Measurements from ENCODE around the gene AMH. TPM values are rescaled to one million over a fixed set of nuclear protein-coding genes. Genes with fewer than 3 reads are reported as not detected.

AMH gene
- total and polyA plus RNA-seq, 3 donors from 2014 or later: 50.8 to 268 (median 180) TPM

GRCh38 chr19:2224754-2225349, 24.3 kb upstream of the AMH start:
- intact Hi-C loops (cut with DNase I; ENCODE audit: low total_unique reads): no loop called here
- DNase-seq: no peak
- no peak overlapping the region for H3K27ac ChIP-seq
- no peaks in the 10 kb centered on the region for H3K27me3 ChIP-seq
- no peaks in the 10 kb centered on the region for H3K9me3 ChIP-seq
- no peaks in the 10 kb centered on the region for H3K36me3 ChIP-seq (ENCODE audit: low read depth, missing control alignments)
- no peak overlapping the region for H3K4me3 ChIP-seq
- WGBS, 2 donors: 78 to 79% methylated on average over 13 of the region's 13 CpGs
- H3K4me1 ChIP-seq: peaks cover 16% of the 10 kb centered on the region
- TF ChIP-seq, protein P1, sequence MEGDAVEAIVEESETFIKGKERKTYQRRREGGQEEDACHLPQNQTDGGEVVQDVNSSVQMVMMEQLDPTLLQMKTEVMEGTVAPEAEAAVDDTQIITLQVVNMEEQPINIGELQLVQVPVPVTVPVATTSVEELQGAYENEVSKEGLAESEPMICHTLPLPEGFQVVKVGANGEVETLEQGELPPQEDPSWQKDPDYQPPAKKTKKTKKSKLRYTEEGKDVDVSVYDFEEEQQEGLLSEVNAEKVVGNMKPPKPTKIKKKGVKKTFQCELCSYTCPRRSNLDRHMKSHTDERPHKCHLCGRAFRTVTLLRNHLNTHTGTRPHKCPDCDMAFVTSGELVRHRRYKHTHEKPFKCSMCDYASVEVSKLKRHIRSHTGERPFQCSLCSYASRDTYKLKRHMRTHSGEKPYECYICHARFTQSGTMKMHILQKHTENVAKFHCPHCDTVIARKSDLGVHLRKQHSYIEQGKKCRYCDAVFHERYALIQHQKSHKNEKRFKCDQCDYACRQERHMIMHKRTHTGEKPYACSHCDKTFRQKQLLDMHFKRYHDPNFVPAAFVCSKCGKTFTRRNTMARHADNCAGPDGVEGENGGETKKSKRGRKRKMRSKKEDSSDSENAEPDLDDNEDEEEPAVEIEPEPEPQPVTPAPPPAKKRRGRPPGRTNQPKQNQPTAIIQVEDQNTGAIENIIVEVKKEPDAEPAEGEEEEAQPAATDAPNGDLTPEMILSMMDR (IDR thresholded peaks at IDR 0.05): no peak
- TF ChIP-seq POLR2A (IDR thresholded peaks at IDR 0.05): no peak

DNA sequence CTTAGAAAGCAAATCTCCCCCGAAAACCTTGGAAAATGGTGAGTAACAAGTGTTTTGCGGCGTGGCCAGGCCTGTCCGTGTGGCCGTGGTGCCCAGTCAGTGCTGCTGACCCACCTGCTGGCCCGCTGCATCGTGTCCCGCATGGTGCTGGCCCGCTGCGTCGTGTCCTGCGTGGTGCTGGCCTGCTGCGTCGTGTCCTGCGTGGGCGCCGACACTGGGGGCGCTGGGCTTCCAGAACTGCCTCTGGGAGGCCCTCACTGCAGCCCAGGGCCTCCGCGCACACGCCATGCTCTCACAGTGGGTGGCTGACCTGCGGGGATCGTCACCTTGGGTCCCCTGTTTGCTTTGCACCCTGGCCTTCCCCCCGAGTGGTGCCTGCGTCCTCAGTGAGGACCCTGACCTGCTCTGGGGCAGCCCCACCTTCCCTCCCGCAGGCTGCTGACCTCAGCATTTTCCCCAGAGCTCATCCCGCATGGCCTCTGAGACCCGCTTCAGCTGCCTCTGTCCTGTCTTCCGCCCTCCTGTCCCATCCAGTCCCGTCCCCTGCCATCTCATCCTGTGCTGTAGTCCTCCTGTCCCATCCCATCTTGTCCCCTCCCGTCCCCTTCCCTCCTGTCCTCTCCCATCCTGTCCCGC, 23.6 kb upstream of the AMH start:
- intact Hi-C loops (cut with DNase I; ENCODE audit: low total_unique reads): no loop called here
- no peaks in the 10 kb centered on the region for H3K9me3 ChIP-seq
- H3K27me3 ChIP-seq: no peaks in the 10 kb centered on the region
- DNase-seq: no peak
- no peak overlapping the region for H3K4me3 ChIP-seq
- TF ChIP-seq POLR2A (IDR thresholded peaks at IDR 0.05): no peak
- TF ChIP-seq, protein P1 (IDR thresholded peaks at IDR 0.05): no peak
- peaks cover 16% of the 10 kb centered on the region for H3K4me1 ChIP-seq
- no peaks in the 10 kb centered on the region for H3K36me3 ChIP-seq (ENCODE audit: low read depth, missing control alignments)
- 91 to 93% methylated on average over 14 to 32 of the region's 32 CpGs for WGBS, 2 donors
- no peak overlapping the region for H3K27ac ChIP-seq

DNA sequence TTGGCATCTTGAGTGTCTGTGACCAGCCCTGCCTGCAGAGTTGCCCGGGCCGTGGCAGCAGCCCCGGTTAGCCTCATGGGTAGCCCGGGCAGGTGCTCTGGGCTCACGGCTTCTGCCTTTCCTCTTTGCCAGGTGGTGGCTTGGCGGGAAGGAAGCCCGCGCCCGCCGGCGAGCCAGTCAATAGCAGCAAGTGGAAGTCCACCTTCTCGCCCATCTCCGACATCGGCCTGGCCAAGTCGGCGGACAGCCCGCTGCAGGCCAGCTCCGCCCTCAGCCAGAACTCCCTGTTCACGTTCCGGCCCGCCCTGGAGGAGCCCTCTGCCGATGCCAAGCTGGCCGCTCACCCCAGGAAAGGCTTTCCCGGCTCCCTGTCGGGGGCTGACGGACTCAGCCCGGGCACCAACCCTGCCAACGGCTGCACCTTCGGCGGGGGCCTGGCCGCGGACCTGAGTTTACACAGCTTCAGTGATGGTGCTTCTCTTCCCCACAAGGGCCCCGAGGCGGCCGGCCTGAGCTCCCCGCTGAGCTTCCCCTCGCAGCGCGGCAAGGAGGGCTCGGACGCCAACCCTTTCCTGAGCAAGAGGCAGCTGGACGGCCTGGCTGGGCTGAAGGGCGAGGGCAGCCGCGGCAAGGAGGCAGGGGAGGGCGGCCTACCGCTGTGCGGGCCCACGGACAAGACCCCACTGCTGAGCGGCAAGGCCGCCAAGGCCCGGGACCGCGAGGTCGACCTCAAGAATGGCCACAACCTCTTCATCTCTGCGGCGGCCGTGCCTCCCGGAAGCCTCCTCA, 22.9 kb upstream of the AMH start:
- WGBS, 2 donors: 75 to 88% methylated on average over 32 to 58 of the region's 59 CpGs
- DNase-seq: no peak
- no peaks in the 10 kb centered on the region for H3K27me3 ChIP-seq
- intact Hi-C loops (cut with DNase I; ENCODE audit: low total_unique reads): no loop called here
- no peak overlapping the region for H3K27ac ChIP-seq
- H3K9me3 ChIP-seq: no peaks in the 10 kb centered on the region
- no peak overlapping the region for H3K4me3 ChIP-seq
- H3K4me1 ChIP-seq: peaks cover 15% of the 10 kb centered on the region
- no peaks in the 10 kb centered on the region for H3K36me3 ChIP-seq (ENCODE audit: low read depth, missing control alignments)
- no peak for TF ChIP-seq POLR2A (IDR thresholded peaks at IDR 0.05)
- TF ChIP-seq, protein P1 (IDR thresholded peaks at IDR 0.05): no peak

GRCh38 chr19:2226840-2227360, 22.2 kb upstream of the AMH start:
- no peak for DNase-seq
- intact Hi-C loops (cut with DNase I; ENCODE audit: low total_unique reads): no loop called here
- no peak for TF ChIP-seq POLR2A (IDR thresholded peaks at IDR 0.05)
- TF ChIP-seq, protein P1 (IDR thresholded peaks at IDR 0.05): no peak
- peaks cover 12% of the 10 kb centered on the region for H3K4me1 ChIP-seq
- 69 to 74% methylated on average over 18 to 51 of the region's 53 CpGs for WGBS, 2 donors
- no peak overlapping the region for H3K27ac ChIP-seq
- no peaks in the 10 kb centered on the region for H3K27me3 ChIP-seq
- H3K9me3 ChIP-seq: no peaks in the 10 kb centered on the region
- H3K36me3 ChIP-seq (ENCODE audit: low read depth, missing control alignments): no peaks in the 10 kb centered on the region
- no peak overlapping the region for H3K4me3 ChIP-seq
